Stomach (tissue), 9 donors: ENCODE data around the gene PLCXD3. TPM values are rescaled to one million over a fixed set of nuclear protein-coding genes. Genes with fewer than 3 reads are reported as not detected.

Experiments
- DNase-seq, 2 donors: peaks; one replicate each; pipeline versions ENCODE4 v3.0.0 to v3.0.0-alpha.2; 2013 to 2019
- H3K27ac ChIP-seq, 5 donors: fragments of 200-600 bp in 4 of 5; sonication (generic) in 4 of 5; one replicate each; pipeline ENCODE4 v1.5.1; 2013 to 2019; ENCODE audit warnings: mild to moderate bottlenecking in 1 of 5, moderate library complexity in 1 of 5
- H3K27me3 ChIP-seq, 3 donors: fragments of 200-600 bp; sonication (generic); one replicate each; pipeline ENCODE4 v1.5.1; 2017 to 2019; ENCODE audit warnings: mixed run types in 1 of 3
- H3K36me3 ChIP-seq, 4 donors: fragments of 200-600 bp; sonication (generic); 1 replicate in 3 of 4; 2 replicates in 1 of 4; pipeline ENCODE4 v1.5.1; 2016 to 2019
- H3K4me1 ChIP-seq, 4 donors: fragments of 200-600 bp; sonication (generic); one replicate each; pipeline ENCODE4 v1.5.1; 2016 to 2019
- H3K4me3 ChIP-seq, 4 donors: fragments of 200-600 bp; sonication (generic) in 3 of 4; one replicate each; pipeline ENCODE4 v1.5.1; 2016 to 2019; ENCODE audit warnings: mild to moderate bottlenecking in 1 of 4
- H3K9me3 ChIP-seq, 4 donors: fragments of 200-600 bp; sonication (generic); one replicate each; pipeline ENCODE4 v1.5.1; 2016 to 2019
- CTCF ChIP-seq, 7 experiments: fragments of 450-650 bp in 4 of 7; fragments of 200-600 bp in 3 of 7; sonication (generic) in 3 of 7; IDR thresholded peaks; one replicate each; pipeline ENCODE4 v1.5.1; 2016 to 2019; ENCODE audit warnings: antibody characterized with exemption in 7 of 7, control low read depth in 2 of 7, mild to moderate bottlenecking in 1 of 7
- EP300 ChIP-seq: sonication (generic); formaldehyde crosslinking; IDR thresholded peaks from one replicate; pipeline ENCODE4 v1.6.1; 2017; ENCODE audit warnings: antibody characterized with exemption
- POLR2A ChIP-seq, 4 donors: fragments of 450-650 bp; IDR thresholded peaks; one replicate each; pipeline ENCODE4 v1.6.1; 2016; ENCODE audit warnings: antibody characterized with exemption in 4 of 4, control low read depth in 2 of 4, mild to moderate bottlenecking in 1 of 4, moderate library complexity in 1 of 4
- POLR2AphosphoS5 ChIP-seq, 3 donors: sonication (generic); formaldehyde crosslinking; IDR thresholded peaks; one replicate each; pipeline ENCODE4 v1.6.1; 2016; ENCODE audit warnings: antibody characterized with exemption in 3 of 3
- WGBS, 5 donors: extraction: QIAGEN DNeasy Blood & Tissue Kit in 3 of 5; methylation state at CpG; one replicate each; pipeline versions ENCODE4 v1.1.5 to v1.1.7; 2013 to 2018; 5-methylcytosine and 5-hydroxymethylcytosine counted together
- intact Hi-C: fragments of 100-400 bp; cut with DNase I; formaldehyde crosslinking; loops from one replicate; pipeline ENCODE4 v1.15.1; 2023; ENCODE audit warnings: low total_unique reads
- polyA plus RNA-seq, 3 donors: library from polyadenylated mRNA; stranded (reverse); fragments of 200-250 nt; gene quantifications; one replicate each; pipeline ENCODE4 v1.2.3, GENCODE V29; 2013
- total RNA-seq, 5 donors: library from RNA; depleted of rRNA; stranded (reverse); fragments of >200 nt; gene quantifications; one replicate each; pipeline versions ENCODE4 v1.1.0 to v1.2.3, GENCODE V29; 2014 to 2016
- donor health status: healthy with polysubstance abuse.
- donor health status: Bipolar disorder and iron deficiency.
- donor health status: healthy.

Gene PLCXD3
- total and polyA plus RNA-seq, 8 donors: 1.2 to 3.5 (median 2.6) TPM; not detected in 1

- TF ChIP-seq POLR2AphosphoS5 (IDR thresholded peaks at IDR 0.05) (no peak), CTCF (IDR thresholded peaks at IDR 0.05) (no peak), POLR2A (IDR thresholded peaks at IDR 0.05) (no peak), EP300 (no peak)
- 85 to 93% (median 87%) methylated on average over 1 of the region's 1 CpG for WGBS, 5 donors
- no peak for DNase-seq
- no peaks in the 10 kb centered on the region for H3K27me3 ChIP-seq
- peaks cover 0 to 11% (median 4%) of the 10 kb centered on the region in 4 donors for H3K4me1 ChIP-seq
- H3K9me3 ChIP-seq: no peaks in the 10 kb centered on the region
- no peak overlapping the region for H3K27ac ChIP-seq
- H3K4me3 ChIP-seq: no peak overlapping the region
- no peaks in the 10 kb centered on the region for H3K36me3 ChIP-seq
- intact Hi-C loops: no loop called here
Observed at GRCh38 chr5:41268894-41269293, 241.5 kb downstream of the PLCXD3 start.

- intact Hi-C loops: no loop called here
- Histone ChIP-seq H3K36me3 (no peaks in the 10 kb centered on the region), H3K27me3 (no peaks in the 10 kb centered on the region), H3K27ac (no peak overlapping the region), H3K4me1 (peaks cover 0 to 21% (median 9%) of the 10 kb centered on the region in 4 donors), H3K4me3 (no peak overlapping the region), H3K9me3 (no peaks in the 10 kb centered on the region)
- 64 to 74% (median 70%) methylated on average over 2 of the region's 2 CpGs for WGBS, 5 donors
- no peak for DNase-seq
- TF ChIP-seq EP300: no peak
- TF ChIP-seq POLR2AphosphoS5 (IDR thresholded peaks at IDR 0.05): no peak
- no peak for TF ChIP-seq CTCF (IDR thresholded peaks at IDR 0.05)
- TF ChIP-seq POLR2A (IDR thresholded peaks at IDR 0.05): no peak
Observed at GRCh38 chr5:41266377-41266776, 244.0 kb downstream of the PLCXD3 start.

GRCh38 chr5:41264019-41264418, 246.4 kb downstream of the PLCXD3 start:
- Histone ChIP-seq H3K4me3 (no peak overlapping the region), H3K36me3 (no peaks in the 10 kb centered on the region), H3K27ac (no peak overlapping the region), H3K4me1 (peaks cover 0 to 14% (median 9%) of the 10 kb centered on the region in 4 donors), H3K27me3 (no peaks in the 10 kb centered on the region), H3K9me3 (no peaks in the 10 kb centered on the region)
- TF ChIP-seq CTCF (IDR thresholded peaks at IDR 0.05) (no peak), POLR2AphosphoS5 (IDR thresholded peaks at IDR 0.05) (no peak), POLR2A (IDR thresholded peaks at IDR 0.05) (no peak)
- WGBS, 5 donors: 22 to 32% (median 29%) methylated on average over 3 of the region's 3 CpGs
- intact Hi-C loops: no loop called here
- peak in 1 of 2 donors; percentile 69 for DNase-seq

- TF ChIP-seq POLR2AphosphoS5 (IDR thresholded peaks at IDR 0.05) (no peak), CTCF (IDR thresholded peaks at IDR 0.05) (no peak), POLR2A (IDR thresholded peaks at IDR 0.05) (no peak), EP300 (no peak)
- H3K4me1 ChIP-seq: peaks cover 0 to 14% (median 9%) of the 10 kb centered on the region in 4 donors
- 54 to 68% (median 64%) methylated on average over 2 of the region's 2 CpGs for WGBS, 5 donors
- DNase-seq: no peak
- H3K36me3 ChIP-seq: no peaks in the 10 kb centered on the region
- no peaks in the 10 kb centered on the region for H3K9me3 ChIP-seq
- H3K27ac ChIP-seq: no peak overlapping the region
- H3K4me3 ChIP-seq: no peak overlapping the region
- intact Hi-C loops: no loop called here
- H3K27me3 ChIP-seq: no peaks in the 10 kb centered on the region
Observed at GRCh38 chr5:41263335-41263734, 247.1 kb downstream of the PLCXD3 start.
